Chondrocyte (in vitro differentiated cells): ENCODE results near the gene TST. TPM values are rescaled to one million over a fixed set of nuclear protein-coding genes. Genes with fewer than 3 reads are reported as not detected.
A peak's percentile ranks its signal among the peaks of the same experiment; 100 is the strongest.

Experiments
- DNase-seq: peaks from one replicate; pipeline ENCODE4 v3.0.0; 2021; ENCODE audit warnings: mixed read lengths, low spot score
- H3K27ac Mint-ChIP-seq: one replicate; pipeline ENCODE4 v1.8.0; 2021; ENCODE audit warnings: mild to moderate bottlenecking, moderate library complexity, mixed read lengths; ENCODE audit not compliant: unreplicated experiment
- H3K27me3 Mint-ChIP-seq: 2 replicates; pipeline ENCODE4 v1.8.0; 2021; ENCODE audit warnings: low read depth, mixed read lengths
- H3K36me3 Mint-ChIP-seq: 2 replicates; pipeline ENCODE4 v1.8.0; 2021; ENCODE audit warnings: low read depth, mixed read lengths
- H3K4me1 Mint-ChIP-seq: 2 replicates; pipeline ENCODE4 v1.8.0; 2021; ENCODE audit warnings: low read depth, mild to moderate bottlenecking, mixed read lengths
- H3K4me3 Mint-ChIP-seq: one replicate; pipeline ENCODE4 v1.8.0; 2021; ENCODE audit warnings: mild to moderate bottlenecking, moderate library complexity, mixed read lengths; ENCODE audit not compliant: unreplicated experiment
- H3K9me3 Mint-ChIP-seq: 2 replicates; pipeline ENCODE4 v1.8.0; 2021; ENCODE audit warnings: low read depth, mixed read lengths
- CTCF ChIP-seq: fragments of 200-600 bp; sonication (generic); IDR thresholded peaks from 2 replicates; pipeline ENCODE4 v1.5.0; 2021; ENCODE audit warnings: antibody characterized with exemption, mild to moderate bottlenecking, moderate library complexity
- total RNA-seq: library from RNA; stranded (reverse); gene quantifications from 3 replicates; pipeline ENCODE4 v1.2.1, GENCODE V29; 2021

The TST gene
- total RNA-seq, 1 donor from 2014 or later, result 24.9 TPM

- DNase-seq, result no peak
- TF ChIP-seq CTCF, result no peak
- Mint-ChIP-seq H3K4me1 (peaks cover 24% of the 10 kb centered on the region), H3K9me3 (no peaks in the 10 kb centered on the region), H3K4me3 (peak overlapping the region; percentile 19), H3K27ac (no peak overlapping the region), H3K27me3 (no peaks in the 10 kb centered on the region), H3K36me3 (peaks cover 2% of the 10 kb centered on the region)
These were observed 1.9 kb downstream of the TST start for GRCh38 chr22:37017356-37017755.

DNA sequence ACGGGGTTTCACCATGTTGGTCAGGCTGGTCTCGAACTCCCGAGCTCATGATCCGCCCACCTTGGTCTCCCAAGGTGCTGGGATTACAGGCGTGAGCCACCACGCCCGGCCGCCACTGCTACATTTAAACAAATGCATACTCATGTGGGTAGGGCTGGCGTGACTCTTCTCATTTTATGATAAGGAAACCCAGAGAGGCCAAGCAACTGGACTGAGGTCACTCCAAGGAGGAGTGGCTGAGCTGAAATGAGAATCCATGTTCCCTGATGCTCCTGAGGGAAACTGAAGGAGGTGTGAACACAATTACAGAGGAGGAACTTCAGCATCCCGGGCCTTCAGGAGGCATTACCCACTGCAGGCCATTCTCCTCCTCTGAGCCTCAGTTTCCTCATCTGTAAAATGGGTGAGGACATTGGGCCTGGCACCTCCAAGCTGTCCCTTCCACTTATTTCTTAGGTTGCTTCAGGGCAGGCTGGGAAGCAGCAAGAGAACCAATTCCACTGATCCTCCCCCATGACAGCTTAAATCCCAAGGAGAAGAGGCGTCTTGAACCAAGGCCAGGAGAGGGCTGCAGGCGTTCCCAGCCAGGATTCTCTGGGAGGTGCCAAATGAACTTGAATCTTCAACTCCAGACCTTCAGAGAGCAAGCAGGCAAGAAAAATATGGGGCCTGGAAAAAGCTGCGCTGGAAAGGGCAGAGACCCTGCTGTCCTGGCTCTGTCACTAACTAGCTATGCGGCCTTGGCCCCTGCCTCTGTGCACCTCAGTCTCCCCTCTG, 2.9 kb downstream of the TST start:
- H3K4me3 Mint-ChIP-seq, result no peak overlapping the region

GRCh38 chr22:37015587-37015878, 3.7 kb downstream of the TST start:
- no peak for TF ChIP-seq CTCF
- Mint-ChIP-seq H3K27me3 (no peaks in the 10 kb centered on the region), H3K4me3 (no peak overlapping the region), H3K4me1 (peaks cover 13% of the 10 kb centered on the region), H3K9me3 (no peaks in the 10 kb centered on the region), H3K36me3 (peaks cover 2% of the 10 kb centered on the region), H3K27ac (no peak overlapping the region)
- no peak for DNase-seq

More for the DNA sequence above, 2.9 kb downstream of the TST start:
- no peaks in the 10 kb centered on the region for H3K27me3 Mint-ChIP-seq
- peaks cover 19% of the 10 kb centered on the region for H3K4me1 Mint-ChIP-seq
- no peaks in the 10 kb centered on the region for H3K9me3 Mint-ChIP-seq
- no peak for DNase-seq
- no peak overlapping the region for H3K27ac Mint-ChIP-seq
- peaks cover 2% of the 10 kb centered on the region for H3K36me3 Mint-ChIP-seq
- TF ChIP-seq CTCF, result no peak

DNA sequence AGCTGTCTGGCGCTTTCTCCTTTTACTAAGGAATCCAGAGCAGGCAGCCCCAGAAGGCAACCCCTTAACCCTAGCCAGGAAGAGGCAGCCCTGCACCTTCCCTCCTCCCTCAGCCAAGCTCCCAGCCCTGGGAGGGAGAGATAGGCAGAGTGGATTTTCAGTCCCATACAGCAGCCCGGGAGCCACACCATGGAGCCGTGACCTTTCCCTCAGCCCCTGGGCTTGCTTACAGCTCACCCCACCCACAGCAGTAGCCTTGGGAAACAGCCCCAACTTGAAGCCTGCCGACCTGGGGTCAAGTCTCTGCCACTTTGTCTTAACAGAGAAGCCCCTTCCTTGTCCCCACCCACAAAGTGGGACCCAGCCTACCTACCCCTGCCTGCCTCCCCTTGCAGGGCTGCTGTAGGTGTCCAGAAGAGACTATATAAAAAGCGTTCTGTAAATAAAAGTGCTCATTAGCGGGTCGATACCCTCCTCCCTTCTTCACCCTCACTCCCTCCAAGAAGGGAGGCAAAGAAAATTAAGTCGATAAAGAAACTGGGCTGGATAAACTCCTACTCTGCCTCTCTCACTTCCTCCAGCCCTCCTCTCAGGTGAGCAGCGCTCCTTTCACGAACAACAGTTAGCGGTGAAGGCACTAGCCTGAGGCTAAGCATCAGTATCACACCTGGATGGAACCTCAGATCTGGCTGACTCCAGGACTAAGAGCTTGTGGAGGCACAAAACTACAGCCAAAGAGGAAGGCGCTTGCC, 4.2 kb downstream of the TST start:
- no peak for TF ChIP-seq CTCF
- H3K27ac Mint-ChIP-seq, result no peak overlapping the region
- no peak for DNase-seq
- peaks cover 8% of the 10 kb centered on the region for H3K4me1 Mint-ChIP-seq
- H3K9me3 Mint-ChIP-seq, result no peaks in the 10 kb centered on the region
- no peaks in the 10 kb centered on the region for H3K27me3 Mint-ChIP-seq
- H3K4me3 Mint-ChIP-seq, result no peak overlapping the region
- peaks cover 2% of the 10 kb centered on the region for H3K36me3 Mint-ChIP-seq

- no peak overlapping the region for H3K27ac Mint-ChIP-seq
- no peaks in the 10 kb centered on the region for H3K9me3 Mint-ChIP-seq
- TF ChIP-seq CTCF, result no peak
- peaks cover 8% of the 10 kb centered on the region for H3K4me1 Mint-ChIP-seq
- H3K36me3 Mint-ChIP-seq, result peaks cover 2% of the 10 kb centered on the region
- DNase-seq, result no peak
- no peak overlapping the region for H3K4me3 Mint-ChIP-seq
- H3K27me3 Mint-ChIP-seq, result peaks cover 3% of the 10 kb centered on the region
These were observed 4.8 kb downstream of the TST start for GRCh38 chr22:37014415-37014806.
